HepG2 (cell line): Measurements from ENCODE around the gene TUT7. TPM values are rescaled to one million over a fixed set of nuclear protein-coding genes. Genes with fewer than 3 reads are reported as not detected.

ENCODE experiments used
- CCAR2 ChIP-seq: fragments of 200-400 bp; formaldehyde crosslinking; optimal IDR thresholded peaks from 2 replicates; pipeline ENCODE3; 2018; ENCODE audit warnings: low read depth, mild to moderate bottlenecking, low read length, moderate library complexity
- GPN1 ChIP-seq: sonication (generic); formaldehyde crosslinking; IDR thresholded peaks from 2 replicates; pipeline ENCODE4 v1.5.1; 2020; ENCODE audit warnings: missing genetic modification reagents, borderline replicate concordance
- HES4 ChIP-seq: sonication (generic); formaldehyde crosslinking; IDR thresholded peaks from 2 replicates; pipeline ENCODE4 v1.9.0; 2021; ENCODE audit warnings: mild to moderate bottlenecking, missing genetic modification reagents, borderline replicate concordance
- PAXIP1 ChIP-seq: sonication (generic); formaldehyde crosslinking; conservative IDR thresholded peaks from 2 replicates; pipeline ENCODE4 v1.4.0; 2020; ENCODE audit warnings: mild to moderate bottlenecking, missing genetic modification reagents, moderate library complexity
- PHF20 ChIP-seq: sonication (generic); formaldehyde crosslinking; IDR thresholded peaks from 2 replicates; pipeline ENCODE4 v1.5.0; 2020; ENCODE audit warnings: mild to moderate bottlenecking, missing genetic modification reagents
- POLR2G ChIP-seq: fragments of 200-400 bp; formaldehyde crosslinking; IDR thresholded peaks from 2 replicates; pipeline ENCODE4 v1.6.1; 2018; ENCODE audit warnings: mild to moderate bottlenecking, low read depth, low read length, moderate library complexity
- PREB ChIP-seq: sonication (generic); formaldehyde crosslinking; IDR thresholded peaks from 2 replicates; pipeline ENCODE4 v1.4.0; 2020; ENCODE audit warnings: missing genetic modification reagents
- RNF2 ChIP-seq: fragments of 450-650 bp; conservative IDR thresholded peaks from 2 replicates; pipeline ENCODE4 v1.6.1; 2016; ENCODE audit warnings: low read depth
- SOX6 ChIP-seq, 2 experiments: fragments of 450-650 bp in 1 of 2; sonication (generic) in 1 of 2; formaldehyde crosslinking in 1 of 2; IDR thresholded peaks; 2 replicates each; pipeline versions ENCODE4 v1.4.0 to v1.6.1; 2017 to 2020; ENCODE audit warnings: antibody characterized with exemption in 1 of 2, mild to moderate bottlenecking in 1 of 2, missing genetic modification reagents in 1 of 2
- ZC3H13 ChIP-seq: sonication (generic); formaldehyde crosslinking; IDR thresholded peaks from 2 replicates; pipeline ENCODE4 v1.8.1; 2023; ENCODE audit warnings: mild to moderate bottlenecking, missing genetic modification reagents, moderate library complexity
- ZMYM4 ChIP-seq: sonication (generic); formaldehyde crosslinking; IDR thresholded peaks from 2 replicates; pipeline ENCODE4 v1.8.1; 2023; ENCODE audit warnings: mild to moderate bottlenecking, missing genetic modification reagents
- ZNF264 ChIP-seq: sonication (generic); formaldehyde crosslinking; IDR thresholded peaks from 2 replicates; pipeline ENCODE4 v1.4.0; 2020; ENCODE audit warnings: missing genetic modification reagents
- ZNF333 ChIP-seq: sonication (generic); formaldehyde crosslinking; IDR thresholded peaks from 2 replicates; pipeline ENCODE4 v1.4.0; 2020; ENCODE audit warnings: mild to moderate bottlenecking, missing genetic modification reagents, borderline replicate concordance
- ZNF367 ChIP-seq: sonication (generic); formaldehyde crosslinking; IDR thresholded peaks from 2 replicates; pipeline ENCODE4 v1.4.0; 2020; ENCODE audit warnings: missing genetic modification reagents, borderline replicate concordance
- ZNF446 ChIP-seq: sonication (generic); formaldehyde crosslinking; IDR thresholded peaks from 2 replicates; pipeline ENCODE4 v1.5.0; 2020; ENCODE audit warnings: mild to moderate bottlenecking, missing genetic modification reagents
- ZNF550 ChIP-seq: sonication (generic); formaldehyde crosslinking; IDR thresholded peaks from 2 replicates; pipeline ENCODE4 v1.4.0; 2020; ENCODE audit warnings: mild to moderate bottlenecking, missing genetic modification reagents, borderline replicate concordance
- ZNF619 ChIP-seq: sonication (generic); formaldehyde crosslinking; IDR thresholded peaks from 2 replicates; pipeline ENCODE4 v1.4.0; 2020; ENCODE audit warnings: mild to moderate bottlenecking, missing genetic modification reagents
- ZNF720 ChIP-seq: sonication (generic); formaldehyde crosslinking; IDR thresholded peaks from 2 replicates; pipeline ENCODE4 v1.4.0; 2020; ENCODE audit warnings: missing genetic modification reagents
- ZNF773 ChIP-seq: sonication (generic); formaldehyde crosslinking; IDR thresholded peaks from 2 replicates; pipeline ENCODE4 v1.4.0; 2020; ENCODE audit warnings: missing genetic modification reagents, borderline replicate concordance
- ZNF788 ChIP-seq: sonication (generic); formaldehyde crosslinking; IDR thresholded peaks from 2 replicates; pipeline ENCODE4 v1.5.0; 2020; ENCODE audit warnings: mild to moderate bottlenecking, missing genetic modification reagents, borderline replicate concordance
- ZSCAN29 ChIP-seq: sonication (generic); formaldehyde crosslinking; conservative IDR thresholded peaks from 2 replicates; pipeline ENCODE4 v1.4.0; 2020; ENCODE audit warnings: mild to moderate bottlenecking, missing genetic modification reagents
- polyA plus RNA-seq, 8 experiments: library from polyadenylated mRNA; depleted of rRNA in 3 of 8; stranded (reverse) in 7 of 8; unstranded in 1 of 8; fragments of >200 nt; fragmentation: Illumina TruSeq in 4 of 8; extraction: Trizol in 4 of 8; gene quantifications; 2 replicates each; pipeline versions ENCODE4 v1.2.1 to v1.2.3, GENCODE V29; 2011 to 2016; ENCODE audit warnings: low read depth in 4 of 8, missing spikeins in 1 of 8, mixed read lengths in 1 of 8; ENCODE audit not compliant: insufficient read depth in 1 of 8
- total RNA-seq, 5 experiments: library from RNA; depleted of rRNA; stranded (reverse); fragments of >200 nt; fragmentation: Illumina TruSeq; extraction: Trizol; gene quantifications; 2 replicates each; pipeline ENCODE4 v1.2.3, GENCODE V29; 2016; ENCODE audit warnings: low read depth in 1 of 5
- TF ChIP-seq, protein P1 (sequence below): sonication (generic); formaldehyde crosslinking; IDR thresholded peaks from 2 replicates; pipeline ENCODE4 v1.8.1; 2023; ENCODE audit warnings: mild to moderate bottlenecking, missing genetic modification reagents
- TF ChIP-seq, protein P2 (sequence below): sonication (generic); formaldehyde crosslinking; conservative IDR thresholded peaks from 2 replicates; pipeline ENCODE4 v1.8.0; 2022; ENCODE audit warnings: low read depth, missing genetic modification reagents
- TF ChIP-seq, protein P3 (sequence below): sonication (generic); formaldehyde crosslinking; IDR thresholded peaks from 2 replicates; pipeline ENCODE4 v1.8.0; 2022; ENCODE audit warnings: mild to moderate bottlenecking, missing genetic modification reagents, moderate library complexity

Gene TUT7
- total and polyA plus RNA-seq, 2 of the 13 experiments (the other 11 are each of a cell fraction or from before 2014, with no cell fraction given): 12.0 to 19.4 TPM

- no peak for TF ChIP-seq ZNF720 (CRISPR knock-in tag)
- no peak for TF ChIP-seq RNF2
- TF ChIP-seq PREB (CRISPR knock-in tag): no peak
- TF ChIP-seq CCAR2: no peak
- TF ChIP-seq ZNF367 (CRISPR knock-in tag): no peak
- TF ChIP-seq ZC3H13 (CRISPR knock-in tag): no peak
- no peak for TF ChIP-seq ZNF788 (CRISPR knock-in tag)
- TF ChIP-seq PAXIP1: peak; percentile 91
- no peak for TF ChIP-seq POLR2G
- TF ChIP-seq ZNF550: no peak
- TF ChIP-seq, protein P1, sequence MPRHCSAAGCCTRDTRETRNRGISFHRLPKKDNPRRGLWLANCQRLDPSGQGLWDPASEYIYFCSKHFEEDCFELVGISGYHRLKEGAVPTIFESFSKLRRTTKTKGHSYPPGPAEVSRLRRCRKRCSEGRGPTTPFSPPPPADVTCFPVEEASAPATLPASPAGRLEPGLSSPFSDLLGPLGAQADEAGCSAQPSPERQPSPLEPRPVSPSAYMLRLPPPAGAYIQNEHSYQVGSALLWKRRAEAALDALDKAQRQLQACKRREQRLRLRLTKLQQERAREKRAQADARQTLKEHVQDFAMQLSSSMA: no peak
- TF ChIP-seq ZMYM4 (CRISPR knock-in tag): peak; percentile 38; the same call in 1 of the 2 replicates
- no peak for TF ChIP-seq ZSCAN29 (CRISPR knock-in tag)
- TF ChIP-seq, protein P2, sequence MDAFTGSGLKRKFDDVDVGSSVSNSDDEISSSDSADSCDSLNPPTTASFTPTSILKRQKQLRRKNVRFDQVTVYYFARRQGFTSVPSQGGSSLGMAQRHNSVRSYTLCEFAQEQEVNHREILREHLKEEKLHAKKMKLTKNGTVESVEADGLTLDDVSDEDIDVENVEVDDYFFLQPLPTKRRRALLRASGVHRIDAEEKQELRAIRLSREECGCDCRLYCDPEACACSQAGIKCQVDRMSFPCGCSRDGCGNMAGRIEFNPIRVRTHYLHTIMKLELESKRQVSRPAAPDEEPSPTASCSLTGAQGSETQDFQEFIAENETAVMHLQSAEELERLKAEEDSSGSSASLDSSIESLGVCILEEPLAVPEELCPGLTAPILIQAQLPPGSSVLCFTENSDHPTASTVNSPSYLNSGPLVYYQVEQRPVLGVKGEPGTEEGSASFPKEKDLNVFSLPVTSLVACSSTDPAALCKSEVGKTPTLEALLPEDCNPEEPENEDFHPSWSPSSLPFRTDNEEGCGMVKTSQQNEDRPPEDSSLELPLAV (CRISPR knock-in tag): no peak
- TF ChIP-seq ZNF446 (CRISPR knock-in tag): no peak
- no peak for TF ChIP-seq HES4 (CRISPR knock-in tag)
- TF ChIP-seq, protein P3, sequence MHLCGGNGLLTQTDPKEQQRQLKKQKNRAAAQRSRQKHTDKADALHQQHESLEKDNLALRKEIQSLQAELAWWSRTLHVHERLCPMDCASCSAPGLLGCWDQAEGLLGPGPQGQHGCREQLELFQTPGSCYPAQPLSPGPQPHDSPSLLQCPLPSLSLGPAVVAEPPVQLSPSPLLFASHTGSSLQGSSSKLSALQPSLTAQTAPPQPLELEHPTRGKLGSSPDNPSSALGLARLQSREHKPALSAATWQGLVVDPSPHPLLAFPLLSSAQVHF (CRISPR knock-in tag): no peak
- no peak for TF ChIP-seq PHF20 (CRISPR knock-in tag)
- no peak for TF ChIP-seq ZNF619 (CRISPR knock-in tag)
- no peak for TF ChIP-seq ZNF264 (CRISPR knock-in tag)
- no peak for TF ChIP-seq SOX6 (IDR thresholded peaks at IDR 0.05)
- TF ChIP-seq SOX6 (CRISPR knock-in tag; IDR thresholded peaks at IDR 0.05): peak; percentile 80
- no peak for TF ChIP-seq ZNF333 (CRISPR knock-in tag)
- no peak for TF ChIP-seq GPN1
- TF ChIP-seq ZNF773 (CRISPR knock-in tag): no peak
Measured at GRCh38 chr9:86336058-86336457, 18.2 kb downstream of the TUT7 start (continued).
